GM03348 (cell line): ENCODE data around the gene C1orf232.

Experiments
- DNase-seq: peaks from one replicate; pipeline ENCODE4 v3.0.0; 2012; ENCODE audit warnings: low spot score

Gene C1orf232

GRCh38 chr1:26156285-26157038, 12.3 kb downstream of the C1orf232 start:
- no peak for DNase-seq

- DNase-seq: no peak
Observed at GRCh38 chr1:26155370-26156284, 13.1 kb downstream of the C1orf232 start.

- DNase-seq: no peak
Observed at GRCh38 chr1:26154750-26155149, 14.0 kb downstream of the C1orf232 start.

GRCh38 chr1:26153966-26154532, 14.7 kb downstream of the C1orf232 start:
- no peak for DNase-seq

GRCh38 chr1:26148887-26149286, 19.9 kb downstream of the C1orf232 start:
- no peak for DNase-seq

GRCh38 chr1:26145960-26146294, 22.8 kb downstream of the C1orf232 start:
- no peak for DNase-seq

- peak; percentile 88 for DNase-seq
Observed at GRCh38 chr1:26145041-26145959, 23.5 kb downstream of the C1orf232 start.

GRCh38 chr1:26142159-26142558, 26.6 kb downstream of the C1orf232 start:
- DNase-seq: no peak

- DNase-seq: no peak
Observed at GRCh38 chr1:26138974-26139558, 29.7 kb downstream of the C1orf232 start.

- no peak for DNase-seq
Observed at GRCh38 chr1:26134466-26134865, 34.3 kb downstream of the C1orf232 start.

GRCh38 chr1:26132834-26133167, 36.0 kb downstream of the C1orf232 start:
- no peak for DNase-seq

GRCh38 chr1:26132128-26132833, 36.5 kb downstream of the C1orf232 start:
- no peak for DNase-seq

- no peak for DNase-seq
Observed at GRCh38 chr1:26130695-26131094, 38.1 kb downstream of the C1orf232 start.

GRCh38 chr1:26129778-26130177, 39.0 kb downstream of the C1orf232 start:
- no peak for DNase-seq

GRCh38 chr1:26127235-26128163, 41.3 kb downstream of the C1orf232 start:
- DNase-seq: no peak

- DNase-seq: no peak
Observed at GRCh38 chr1:26126321-26127084, 42.3 kb downstream of the C1orf232 start.

- no peak for DNase-seq
Observed at GRCh38 chr1:26125946-26126320, 42.8 kb downstream of the C1orf232 start.

GRCh38 chr1:26125382-26125781, 43.4 kb downstream of the C1orf232 start:
- DNase-seq: no peak
